ENCODE results near the gene PANK2.
"Not testable (repeated sequence)": the region's sequence is repeated elsewhere in the genome, so short reads cannot be mapped to it uniquely, and the experiment has no call there.

The PANK2 gene

GRCh38 chr20:3871550-3872265, 17.5 kb upstream of the PANK2 start:
- no peak for DNase-seq

GRCh38 chr20:3873507-3873906, 15.7 kb upstream of the PANK2 start:
- DNase-seq, result no peak

- DNase-seq, result no peak
Observed at GRCh38 chr20:3874194-3874844, 14.9 kb upstream of the PANK2 start.

- no peak for DNase-seq
Observed at GRCh38 chr20:3875378-3875974, 13.7 kb upstream of the PANK2 start.

GRCh38 chr20:3876000-3876399, 13.2 kb upstream of the PANK2 start:
- no peak for DNase-seq

GRCh38 chr20:3876676-3877075, 12.5 kb upstream of the PANK2 start:
- no peak for DNase-seq

GRCh38 chr20:3878921-3879274, 10.3 kb upstream of the PANK2 start:
- DNase-seq, result not testable (repeated sequence)

GRCh38 chr20:3885715-3886114, 3.5 kb upstream of the PANK2 start:
- DNase-seq, result no peak

- DNase-seq, result no peak
Observed at GRCh38 chr20:3887876-3888620, 1.1 kb upstream of the PANK2 start.

- DNase-seq, result peak; percentile 56
Observed at GRCh38 chr20:3889489-3890397, 556 bp downstream of the PANK2 start.

- DNase-seq, result no peak
Observed at GRCh38 chr20:3890398-3890751, 1.2 kb downstream of the PANK2 start.

GRCh38 chr20:3890999-3891929, 2.1 kb downstream of the PANK2 start:
- DNase-seq, result no peak

GRCh38 chr20:3894796-3895195, 5.6 kb downstream of the PANK2 start:
- no peak for DNase-seq

GRCh38 chr20:3896302-3896701, 7.1 kb downstream of the PANK2 start:
- DNase-seq, result no peak

GRCh38 chr20:3896853-3897583, 7.8 kb downstream of the PANK2 start:
- DNase-seq, result no peak

GRCh38 chr20:3898181-3898580, 9.0 kb downstream of the PANK2 start:
- not testable (repeated sequence) for DNase-seq

GRCh38 chr20:3898639-3899038, 9.5 kb downstream of the PANK2 start:
- no peak for DNase-seq

GRCh38 chr20:3900187-3900604, 11.0 kb downstream of the PANK2 start:
- DNase-seq, result no peak

- no peak for DNase-seq
Observed at GRCh38 chr20:3901028-3901705, 12.0 kb downstream of the PANK2 start.

Measured in activated CD4-positive, CD25-positive, alpha-beta regulatory T cell treated with anti-CD3 and anti-CD28 coated beads, Interleukin-2, amount 50 U/mL, for 72 hours (primary cell).